DOHH2 (cell line): ENCODE data around the gene GDI1.

Experiments
- CTCF ChIP-seq: fragments of 200-600 bp; sonication (generic); IDR thresholded peaks from one replicate; pipeline ENCODE4 v1.5.1; 2014; ENCODE audit warnings: antibody characterized with exemption, mild to moderate bottlenecking, low read depth, low read length; ENCODE audit not compliant: poor library complexity, severe bottlenecking
- EZH2phosphoT487 ChIP-seq: fragments of 200-600 bp; sonication (generic); IDR thresholded peaks from 2 replicates; pipeline ENCODE4 v1.6.1; 2017; ENCODE audit warnings: borderline replicate concordance, mild to moderate bottlenecking, antibody characterized with exemption, low read length, moderate library complexity, mixed read lengths

GRCh38 chrX:154464806-154465365 is 27.9 kb downstream of the GDI1 start:
- TF ChIP-seq CTCF (no peak), EZH2phosphoT487 (no peak)
